ENCODE measurements around the gene RAI1.

GRCh38 chr17:17792037-17792550, 110.8 kb downstream of the RAI1 start:
- no peak for TF ChIP-seq POLR2AphosphoS5 (IDR thresholded peaks at IDR 0.05; ENCODE audit: low read depth, low read length)
- no peak for TF ChIP-seq FOXP2 (optimal IDR thresholded peaks at IDR 0.05; ENCODE audit: borderline replicate concordance, extremely low read depth, extremely low read length, insufficient read depth)
- TF ChIP-seq REST (IDR thresholded peaks at IDR 0.05; ENCODE audit: insufficient read depth in 1 of 2, low read depth in 2 of 2, low read length in 2 of 2) = no peak

All from PFSK-1 (cell line).